Gastrocnemius medialis (tissue), 4 donors: ENCODE results near the gene ZNF236. TPM values are rescaled to one million over a fixed set of nuclear protein-coding genes. Genes with fewer than 3 reads are reported as not detected.

Experiments used
- ATAC-seq, 2 donors: fragments of 150-250 bp; one replicate each; pipeline ENCODE4 v1.9.1; 2016
- DNase-seq, 2 donors: peaks; one replicate each; pipeline ENCODE4 v3.0.0-alpha.2; 2019
- H3K27ac ChIP-seq, 4 donors: fragments of 200-600 bp; sonication (generic); 1 replicate in 1 of 4; 2 replicates in 3 of 4; pipeline ENCODE4 v1.5.1; 2016 to 2018; ENCODE audit warnings: mild to moderate bottlenecking in 2 of 4, moderate library complexity in 1 of 4
- H3K27me3 ChIP-seq, 3 donors: fragments of 200-600 bp; sonication (generic) in 2 of 3; 1 replicate in 1 of 3; 2 replicates in 2 of 3; pipeline versions ENCODE4 v1.5.1 to v1.6.0; 2016 to 2019; ENCODE audit warnings: mild to moderate bottlenecking in 1 of 3, moderate library complexity in 1 of 3
- H3K36me3 ChIP-seq, 2 donors: fragments of 200-600 bp; sonication (generic) in 1 of 2; one replicate each; pipeline ENCODE4 v1.5.1; 2017 to 2018
- H3K4me1 ChIP-seq, 2 donors: fragments of 200-600 bp; sonication (generic) in 1 of 2; one replicate each; pipeline ENCODE4 v1.5.1; 2016 to 2017; ENCODE audit warnings: mild to moderate bottlenecking in 2 of 2
- H3K4me3 ChIP-seq, 4 donors: fragments of 200-600 bp; sonication (generic) in 3 of 4; 1 replicate in 1 of 4; 2 replicates in 3 of 4; pipeline ENCODE4 v1.5.1; 2016 to 2019; ENCODE audit warnings: mild to moderate bottlenecking in 2 of 4
- H3K9me3 ChIP-seq, 3 donors: fragments of 200-600 bp; sonication (generic) in 2 of 3; 1 replicate in 1 of 3; 2 replicates in 2 of 3; pipeline ENCODE4 v1.5.1; 2016 to 2019
- POLR2A ChIP-seq, 2 donors: fragments of 450-650 bp; IDR thresholded peaks; one replicate each; pipeline ENCODE4 v1.6.1; 2017; ENCODE audit warnings: antibody characterized with exemption in 2 of 2, mild to moderate bottlenecking in 2 of 2, moderate library complexity in 2 of 2
- in situ Hi-C, 4 donors: fragments of 200-750 bp; cut with MboI; loops; one replicate each; pipeline versions ENCODE4 v1.15.0 to v1.8.0; 2017; ENCODE audit warnings: low sequenced_read_pairs in 4 of 4
- intact Hi-C: fragments of 100-400 bp; cut with DNase I; formaldehyde crosslinking; loops from one replicate; pipeline ENCODE4 v1.15.1; 2023; ENCODE audit warnings: low total_unique reads
- total RNA-seq, 4 donors: library from RNA; depleted of rRNA; stranded (reverse); fragments of >200 nt; gene quantifications; one replicate each; pipeline versions ENCODE4 v1.1.0 to v1.2.3, GENCODE V29; 2016
- TF ChIP-seq, protein P1 (sequence below), 5 experiments: fragments of 450-650 bp in 3 of 5; fragments of 200-600 bp in 2 of 5; sonication (generic) in 2 of 5; IDR thresholded peaks in 4 of 5; conservative IDR thresholded peaks in 1 of 5; 1 replicate in 4 of 5; 2 replicates in 1 of 5; pipeline ENCODE4 v1.5.1; 2016 to 2019; ENCODE audit warnings: antibody characterized with exemption in 5 of 5, mild to moderate bottlenecking in 3 of 5, moderate library complexity in 3 of 5

Gene ZNF236
- total RNA-seq, 4 donors from 2014 or later = 6.2 to 7.1 (median 6.5) TPM

GRCh38 chr18:76788571-76789317, 33.6 kb upstream of the ZNF236 start:
- intact Hi-C loops = no loop called here
- Histone ChIP-seq H3K27me3 (peaks cover 0 to 10% (median 8%) of the 10 kb centered on the region in 3 donors), H3K9me3 (no peaks in the 10 kb centered on the region), H3K4me1 (no peaks in the 10 kb centered on the region), H3K4me3 (no peak overlapping the region), H3K36me3 (no peaks in the 10 kb centered on the region), H3K27ac (no peak overlapping the region)
- TF ChIP-seq, protein P1, sequence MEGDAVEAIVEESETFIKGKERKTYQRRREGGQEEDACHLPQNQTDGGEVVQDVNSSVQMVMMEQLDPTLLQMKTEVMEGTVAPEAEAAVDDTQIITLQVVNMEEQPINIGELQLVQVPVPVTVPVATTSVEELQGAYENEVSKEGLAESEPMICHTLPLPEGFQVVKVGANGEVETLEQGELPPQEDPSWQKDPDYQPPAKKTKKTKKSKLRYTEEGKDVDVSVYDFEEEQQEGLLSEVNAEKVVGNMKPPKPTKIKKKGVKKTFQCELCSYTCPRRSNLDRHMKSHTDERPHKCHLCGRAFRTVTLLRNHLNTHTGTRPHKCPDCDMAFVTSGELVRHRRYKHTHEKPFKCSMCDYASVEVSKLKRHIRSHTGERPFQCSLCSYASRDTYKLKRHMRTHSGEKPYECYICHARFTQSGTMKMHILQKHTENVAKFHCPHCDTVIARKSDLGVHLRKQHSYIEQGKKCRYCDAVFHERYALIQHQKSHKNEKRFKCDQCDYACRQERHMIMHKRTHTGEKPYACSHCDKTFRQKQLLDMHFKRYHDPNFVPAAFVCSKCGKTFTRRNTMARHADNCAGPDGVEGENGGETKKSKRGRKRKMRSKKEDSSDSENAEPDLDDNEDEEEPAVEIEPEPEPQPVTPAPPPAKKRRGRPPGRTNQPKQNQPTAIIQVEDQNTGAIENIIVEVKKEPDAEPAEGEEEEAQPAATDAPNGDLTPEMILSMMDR (IDR thresholded peaks at IDR 0.05 in 4 of 5, conservative IDR thresholded peaks at IDR 0.05 in 1 of 5) = no peak
- no peak for TF ChIP-seq POLR2A (IDR thresholded peaks at IDR 0.05)
- ATAC-seq = no peak
- no peak for DNase-seq
- in situ Hi-C loops = no loop called here

GRCh38 chr18:76791106-76791505, 31.3 kb upstream of the ZNF236 start:
- ATAC-seq = no peak
- Histone ChIP-seq H3K4me1 (no peaks in the 10 kb centered on the region), H3K36me3 (no peaks in the 10 kb centered on the region), H3K4me3 (no peak overlapping the region), H3K27me3 (peaks cover 0 to 10% (median 8%) of the 10 kb centered on the region in 3 donors), H3K9me3 (no peaks in the 10 kb centered on the region), H3K27ac (no peak overlapping the region)
- intact Hi-C loops (no loop called here), in situ Hi-C loops (no loop called here)
- TF ChIP-seq POLR2A (IDR thresholded peaks at IDR 0.05) = no peak
- TF ChIP-seq, protein P1 (IDR thresholded peaks at IDR 0.05 in 4 of 5, conservative IDR thresholded peaks at IDR 0.05 in 1 of 5) = no peak
- DNase-seq = no peak

DNA sequence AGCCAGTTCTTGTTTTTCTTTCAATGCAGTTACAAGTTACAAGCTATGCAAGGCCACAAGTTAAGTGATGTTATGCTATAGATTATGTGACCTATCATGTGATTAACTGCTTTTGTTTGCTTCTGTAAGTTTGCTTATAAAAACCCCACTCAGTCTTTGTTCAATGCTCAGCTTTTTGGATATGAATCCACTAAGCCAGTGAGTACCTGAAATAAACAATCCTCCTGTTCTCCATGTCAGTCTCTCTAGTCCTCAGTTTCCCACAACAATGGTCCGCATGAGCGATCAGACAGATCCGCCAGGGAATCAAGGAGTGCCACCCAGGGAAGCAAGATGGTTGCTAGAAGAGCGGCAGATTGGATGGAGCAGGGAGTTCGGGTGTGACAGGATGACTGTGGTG, 30.7 kb upstream of the ZNF236 start:
- H3K4me3 ChIP-seq = no peak overlapping the region
- no peak overlapping the region for H3K27ac ChIP-seq
- H3K27me3 ChIP-seq = peaks cover 0 to 10% (median 8%) of the 10 kb centered on the region in 3 donors
- in situ Hi-C loops (no loop called here), intact Hi-C loops (no loop called here)
- DNase-seq (no peak), ATAC-seq (no peak)
- H3K36me3 ChIP-seq = no peaks in the 10 kb centered on the region
- H3K4me1 ChIP-seq = no peaks in the 10 kb centered on the region
- no peaks in the 10 kb centered on the region for H3K9me3 ChIP-seq
- TF ChIP-seq POLR2A (IDR thresholded peaks at IDR 0.05) = no peak
- TF ChIP-seq, protein P1 (IDR thresholded peaks at IDR 0.05 in 4 of 5, conservative IDR thresholded peaks at IDR 0.05 in 1 of 5) = no peak

- no peak overlapping the region for H3K27ac ChIP-seq
- DNase-seq = no peak
- H3K27me3 ChIP-seq = peaks cover 0 to 8% (median 0%) of the 10 kb centered on the region in 3 donors
- no peak for ATAC-seq
- intact Hi-C loops (no loop called here), in situ Hi-C loops (no loop called here)
- no peaks in the 10 kb centered on the region for H3K4me1 ChIP-seq
- H3K36me3 ChIP-seq = no peaks in the 10 kb centered on the region
- TF ChIP-seq, protein P1 (IDR thresholded peaks at IDR 0.05 in 4 of 5, conservative IDR thresholded peaks at IDR 0.05 in 1 of 5) = no peak
- TF ChIP-seq POLR2A (IDR thresholded peaks at IDR 0.05) = no peak
- no peak overlapping the region for H3K4me3 ChIP-seq
- H3K9me3 ChIP-seq = no peaks in the 10 kb centered on the region
Observed at GRCh38 chr18:76794326-76794725, 28.0 kb upstream of the ZNF236 start.
